ENCODE data around the gene ZEB2.

Gene ZEB2

DNA sequence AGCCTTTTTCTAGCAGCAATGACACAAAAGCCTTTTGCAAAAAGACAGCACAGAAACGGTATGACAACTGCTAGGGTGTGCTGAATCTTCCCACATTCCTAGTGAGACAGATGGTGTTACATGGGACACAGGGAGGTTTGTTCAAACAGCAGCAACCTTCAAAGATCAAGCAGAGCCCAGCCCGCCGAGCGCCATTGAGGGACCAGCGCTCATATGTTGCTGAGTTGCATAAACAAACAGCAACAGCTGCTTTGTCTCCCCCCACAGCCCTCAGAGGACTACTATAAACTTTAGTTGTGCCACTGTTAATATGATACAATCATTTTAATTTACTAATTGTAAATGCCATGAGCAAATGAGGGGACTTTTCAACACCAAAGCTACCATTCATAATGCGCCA is 117.7 kb downstream of the ZEB2 start:
- Histone ChIP-seq H3K36me3 (ENCODE audit: control insufficient read depth, low read length) (peaks cover 43% of the 10 kb centered on the region), H3K9me2 (replicated peaks; ENCODE audit: control insufficient read depth, low read length) (no peaks in the 10 kb centered on the region), H4K20me1 (ENCODE audit: control insufficient read depth, insufficient read depth, low read depth, low read length) (no peaks in the 10 kb centered on the region), H3K27ac (ENCODE audit: low read depth, low read length) (no peak overlapping the region; the same call in 1 of the 2 replicates), H3K4me1 (ENCODE audit: control insufficient read depth, low read length) (peaks cover 55% of the 10 kb centered on the region), H3K4me3 (ENCODE audit: low read length) (peak overlapping the region; percentile 50), H3F3A (ENCODE audit: control insufficient read depth, insufficient read depth) (peaks cover 3% of the 10 kb centered on the region; the same call in 1 of the 2 replicates), H3K4me2 (ENCODE audit: low read length) (peak overlapping the region; percentile 61), H3K27me3 (ENCODE audit: control insufficient read depth, low read length) (no peaks in the 10 kb centered on the region), H3K79me2 (ENCODE audit: control insufficient read depth, low read length) (no peaks in the 10 kb centered on the region), H3K9me3 (ENCODE audit: control insufficient read depth, insufficient read depth, low read length) (no peaks in the 10 kb centered on the region)
- TF ChIP-seq CTCF (IDR thresholded peaks at IDR 0.05; ENCODE audit: low read depth, low read length, poor library complexity, severe bottlenecking): no peak
- no peak for TF ChIP-seq EZH2phosphoT487 (IDR thresholded peaks at IDR 0.05; ENCODE audit: borderline replicate concordance, low read length)

- no peaks in the 10 kb centered on the region for H3K9me3 ChIP-seq (ENCODE audit: control insufficient read depth, insufficient read depth, low read length)
- H3K27ac ChIP-seq (ENCODE audit: low read depth, low read length): peak overlapping the region; percentile 61
- H3K4me1 ChIP-seq (ENCODE audit: control insufficient read depth, low read length): peaks cover 43% of the 10 kb centered on the region
- H3K4me3 ChIP-seq (ENCODE audit: low read length): peak overlapping the region; percentile 50
- no peaks in the 10 kb centered on the region for H3K27me3 ChIP-seq (ENCODE audit: control insufficient read depth, low read length)
- peak overlapping the region; percentile 61 for H3K4me2 ChIP-seq (ENCODE audit: low read length)
- H3K9me2 ChIP-seq (replicated peaks; ENCODE audit: control insufficient read depth, low read length): no peaks in the 10 kb centered on the region
- TF ChIP-seq CTCF (IDR thresholded peaks at IDR 0.05; ENCODE audit: low read depth, low read length, poor library complexity, severe bottlenecking) (no peak), EZH2phosphoT487 (IDR thresholded peaks at IDR 0.05; ENCODE audit: borderline replicate concordance, low read length) (no peak)
- H3K36me3 ChIP-seq (ENCODE audit: control insufficient read depth, low read length): peaks cover 48% of the 10 kb centered on the region
- H3K79me2 ChIP-seq (ENCODE audit: control insufficient read depth, low read length): no peaks in the 10 kb centered on the region
- no peaks in the 10 kb centered on the region for H4K20me1 ChIP-seq (ENCODE audit: control insufficient read depth, insufficient read depth, low read depth, low read length)
- H3F3A ChIP-seq (ENCODE audit: control insufficient read depth, insufficient read depth): peaks cover 3% of the 10 kb centered on the region; the same call in 1 of the 2 replicates
These were observed 118.9 kb downstream of the ZEB2 start for GRCh38 chr2:144401036-144401435.

DNA sequence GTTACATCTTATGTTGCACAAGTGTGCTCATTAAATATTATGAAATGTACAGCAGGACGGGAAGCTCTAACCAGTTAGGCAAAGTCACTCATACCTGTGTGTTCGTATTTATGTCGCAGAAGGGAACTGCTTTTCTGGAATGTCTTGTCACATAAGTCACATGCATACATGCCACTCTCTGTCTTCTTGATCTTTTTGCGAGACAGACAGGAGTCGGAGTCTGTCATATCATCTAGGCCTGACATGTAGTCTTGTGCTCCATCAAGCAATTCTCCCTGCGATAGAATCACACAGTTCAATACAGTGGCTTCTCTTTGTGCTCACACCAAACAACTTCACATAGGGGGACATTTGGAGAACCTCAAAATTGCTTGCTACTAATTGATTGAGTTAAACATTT is 123.6 kb downstream of the ZEB2 start:
- TF ChIP-seq CTCF (IDR thresholded peaks at IDR 0.05; ENCODE audit: low read depth, low read length, poor library complexity, severe bottlenecking) (no peak), EZH2phosphoT487 (IDR thresholded peaks at IDR 0.05; ENCODE audit: borderline replicate concordance, low read length) (no peak)
- Histone ChIP-seq H3K36me3 (ENCODE audit: control insufficient read depth, low read length) (peaks cover 45% of the 10 kb centered on the region), H3F3A (ENCODE audit: control insufficient read depth, insufficient read depth) (peaks cover under 1% of the 10 kb centered on the region; the same call in 1 of the 2 replicates), H3K4me3 (ENCODE audit: low read length) (no peak overlapping the region), H4K20me1 (ENCODE audit: control insufficient read depth, insufficient read depth, low read depth, low read length) (no peaks in the 10 kb centered on the region), H3K9me2 (replicated peaks; ENCODE audit: control insufficient read depth, low read length) (no peaks in the 10 kb centered on the region), H3K27ac (ENCODE audit: low read depth, low read length) (no peak overlapping the region), H3K79me2 (ENCODE audit: control insufficient read depth, low read length) (no peaks in the 10 kb centered on the region), H3K9me3 (ENCODE audit: control insufficient read depth, insufficient read depth, low read length) (no peaks in the 10 kb centered on the region), H3K27me3 (ENCODE audit: control insufficient read depth, low read length) (no peaks in the 10 kb centered on the region), H3K4me1 (ENCODE audit: control insufficient read depth, low read length) (peaks cover 11% of the 10 kb centered on the region), H3K4me2 (ENCODE audit: low read length) (no peak overlapping the region)
